Osteoblast (primary cell): ENCODE data around the gene RPL6. TPM values are rescaled to one million over a fixed set of nuclear protein-coding genes. Genes with fewer than 3 reads are reported as not detected.

Experiments used
- DNase-seq: peaks from one replicate; pipeline ENCODE4 v3.0.0; 2011; ENCODE audit warnings: low spot score, mixed read lengths; ENCODE audit not compliant: insufficient read length; ENCODE audit errors: missing footprints
- H2AFZ ChIP-seq: 2 replicates; pipeline ENCODE4 v1.6.0; 2011; ENCODE audit warnings: mild to moderate bottlenecking, low read length
- H3K27ac ChIP-seq: 2 replicates; pipeline ENCODE4 v1.5.1; 2011; ENCODE audit warnings: mild to moderate bottlenecking, low read depth, low read length, moderate library complexity
- H3K27me3 ChIP-seq: 2 replicates; pipeline ENCODE4 v1.6.0; 2012; ENCODE audit warnings: mild to moderate bottlenecking, control low read depth, inconsistent platforms, low read length, moderate library complexity; ENCODE audit not compliant: insufficient read depth
- H3K36me3 ChIP-seq: 2 replicates; pipeline ENCODE4 v1.5.1; 2011; ENCODE audit warnings: mild to moderate bottlenecking, low read length, control low read depth, moderate library complexity; ENCODE audit not compliant: insufficient read depth
- H3K4me1 ChIP-seq: 2 replicates; pipeline ENCODE4 v1.5.1; 2011; ENCODE audit warnings: mild to moderate bottlenecking, low read length, control low read depth, moderate library complexity; ENCODE audit not compliant: insufficient read depth
- H3K4me2 ChIP-seq: 2 replicates; pipeline ENCODE4 v1.6.0; 2011; ENCODE audit warnings: mild to moderate bottlenecking, low read length; ENCODE audit not compliant: insufficient read depth
- H3K4me3 ChIP-seq: fragments of 200-600 bp; sonication (generic); 3 replicates; pipeline ENCODE4 v1.5.1; 2012; ENCODE audit warnings: mild to moderate bottlenecking, low read length, inconsistent platforms; ENCODE audit not compliant: insufficient read depth
- H3K79me2 ChIP-seq: 2 replicates; pipeline ENCODE4 v1.6.0; 2012; ENCODE audit warnings: mild to moderate bottlenecking, low read length, control low read depth, inconsistent platforms; ENCODE audit not compliant: insufficient read depth
- H3K9me3 ChIP-seq: 2 replicates; pipeline ENCODE4 v1.5.1; 2011; ENCODE audit warnings: low read depth, low read length, control low read depth
- H4K20me1 ChIP-seq: 2 replicates; pipeline ENCODE4 v1.6.0; 2012; ENCODE audit warnings: mild to moderate bottlenecking, low read length, control low read depth; ENCODE audit not compliant: insufficient read depth
- total RNA-seq: library from RNA; depleted of rRNA; stranded (reverse); fragments of >200 nt; gene quantifications from 2 replicates; pipeline ENCODE4 v1.2.3, GENCODE V29; 2012
- TF ChIP-seq, protein P1 (sequence below): IDR thresholded peaks from 2 replicates; pipeline ENCODE4 v1.5.1; 2011; ENCODE audit warnings: mild to moderate bottlenecking, low read depth, low read length, moderate library complexity; ENCODE audit errors: extremely low read depth

Gene RPL6
- total RNA-seq, 1 donor = 918 TPM

DNA sequence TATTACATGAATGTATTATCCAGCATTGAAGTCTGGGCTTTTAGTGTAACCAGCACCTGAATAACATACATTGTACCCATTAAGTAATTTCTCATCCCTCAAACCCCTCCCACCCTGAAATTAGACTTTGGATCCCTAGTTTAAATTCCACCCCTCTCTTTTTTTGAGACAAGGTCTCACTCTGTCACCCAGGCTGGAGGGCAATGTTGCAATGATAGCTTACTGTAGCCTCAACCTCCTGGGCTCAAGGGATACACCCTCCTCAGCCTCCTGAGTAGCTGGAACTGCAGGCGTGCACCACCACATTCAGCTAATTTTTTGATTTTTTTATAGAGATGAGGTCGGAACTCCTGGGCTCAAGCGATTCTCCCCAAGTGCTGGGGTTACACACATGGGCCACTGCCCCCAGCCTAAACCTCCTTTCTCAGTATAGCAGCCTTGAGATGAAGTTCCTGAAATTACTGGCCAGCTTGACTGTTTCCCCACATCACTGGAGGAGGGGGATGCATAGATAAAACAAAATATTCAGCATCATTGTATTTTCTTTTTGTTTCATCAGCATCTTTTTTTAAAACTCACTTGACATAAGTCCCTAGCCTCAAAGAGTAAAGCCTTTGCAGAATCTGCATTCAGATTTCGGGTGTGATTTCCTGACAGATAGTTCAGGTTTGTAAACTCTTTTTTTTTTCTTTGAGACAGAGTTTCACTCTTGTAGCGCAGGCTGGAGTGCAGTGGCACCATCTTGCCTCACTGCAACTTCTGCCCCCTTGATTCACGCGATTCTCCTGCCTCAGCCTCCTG lies 16.4 kb upstream of the RPL6 start:
- peaks cover 7% of the 10 kb centered on the region for H3K36me3 ChIP-seq
- peaks cover 12% of the 10 kb centered on the region for H3K4me1 ChIP-seq
- no peak overlapping the region for H3K4me3 ChIP-seq
- TF ChIP-seq, protein P1, sequence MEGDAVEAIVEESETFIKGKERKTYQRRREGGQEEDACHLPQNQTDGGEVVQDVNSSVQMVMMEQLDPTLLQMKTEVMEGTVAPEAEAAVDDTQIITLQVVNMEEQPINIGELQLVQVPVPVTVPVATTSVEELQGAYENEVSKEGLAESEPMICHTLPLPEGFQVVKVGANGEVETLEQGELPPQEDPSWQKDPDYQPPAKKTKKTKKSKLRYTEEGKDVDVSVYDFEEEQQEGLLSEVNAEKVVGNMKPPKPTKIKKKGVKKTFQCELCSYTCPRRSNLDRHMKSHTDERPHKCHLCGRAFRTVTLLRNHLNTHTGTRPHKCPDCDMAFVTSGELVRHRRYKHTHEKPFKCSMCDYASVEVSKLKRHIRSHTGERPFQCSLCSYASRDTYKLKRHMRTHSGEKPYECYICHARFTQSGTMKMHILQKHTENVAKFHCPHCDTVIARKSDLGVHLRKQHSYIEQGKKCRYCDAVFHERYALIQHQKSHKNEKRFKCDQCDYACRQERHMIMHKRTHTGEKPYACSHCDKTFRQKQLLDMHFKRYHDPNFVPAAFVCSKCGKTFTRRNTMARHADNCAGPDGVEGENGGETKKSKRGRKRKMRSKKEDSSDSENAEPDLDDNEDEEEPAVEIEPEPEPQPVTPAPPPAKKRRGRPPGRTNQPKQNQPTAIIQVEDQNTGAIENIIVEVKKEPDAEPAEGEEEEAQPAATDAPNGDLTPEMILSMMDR = no peak
- H2AFZ ChIP-seq = no peak overlapping the region
- no peak overlapping the region for H3K27ac ChIP-seq
- peaks cover 51% of the 10 kb centered on the region for H4K20me1 ChIP-seq
- no peak overlapping the region for H3K4me2 ChIP-seq
- H3K9me3 ChIP-seq = no peaks in the 10 kb centered on the region
- DNase-seq = no peak
- H3K79me2 ChIP-seq = peaks cover 93% of the 10 kb centered on the region
- no peaks in the 10 kb centered on the region for H3K27me3 ChIP-seq

DNA sequence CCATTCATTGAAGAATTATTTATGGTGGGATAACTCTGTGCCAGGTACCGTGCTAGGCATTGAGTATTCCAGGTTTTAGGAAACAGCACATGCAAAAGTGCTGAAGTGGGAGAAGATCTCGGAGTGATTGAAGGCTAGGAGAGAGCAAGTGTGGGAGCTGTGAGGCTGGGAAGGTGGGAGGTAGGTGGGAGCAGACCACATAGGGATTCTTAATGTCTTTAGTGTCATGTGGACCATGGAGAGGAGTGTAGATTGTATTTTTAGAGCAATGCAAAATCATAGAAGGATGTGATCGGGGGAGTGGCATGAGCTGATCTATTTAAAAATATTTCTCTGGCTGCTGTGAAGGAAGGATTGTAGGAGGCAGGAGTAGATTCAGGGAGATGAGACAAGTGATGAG lies 14.7 kb upstream of the RPL6 start:
- Histone ChIP-seq H2AFZ (no peak overlapping the region), H3K4me1 (peaks cover 26% of the 10 kb centered on the region), H4K20me1 (peaks cover 60% of the 10 kb centered on the region), H3K27ac (no peak overlapping the region), H3K27me3 (no peaks in the 10 kb centered on the region), H3K36me3 (peaks cover 11% of the 10 kb centered on the region), H3K9me3 (no peaks in the 10 kb centered on the region), H3K4me2 (no peak overlapping the region), H3K79me2 (peaks cover 95% of the 10 kb centered on the region), H3K4me3 (no peak overlapping the region)
- DNase-seq = no peak
- TF ChIP-seq, protein P1 = no peak

DNA sequence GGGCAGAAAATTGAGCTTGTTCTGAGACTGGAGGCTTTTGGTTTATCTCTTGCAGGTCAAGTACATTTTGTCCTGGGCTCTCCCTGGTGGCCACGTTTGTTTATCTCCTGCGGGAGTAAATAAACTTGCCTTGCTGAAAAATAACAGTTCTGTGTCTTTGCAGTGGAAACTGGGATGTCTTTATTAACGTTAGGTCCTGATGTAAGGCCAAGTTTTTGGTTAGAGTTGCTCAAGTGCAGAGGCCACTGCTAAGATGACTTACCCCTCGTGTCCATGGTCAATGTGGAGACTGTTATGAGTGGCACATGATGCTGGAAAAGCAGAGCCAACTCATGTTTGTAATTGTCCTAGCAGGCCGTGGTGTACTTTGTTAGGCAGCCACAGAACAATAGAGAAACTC lies 13.1 kb upstream of the RPL6 start:
- Histone ChIP-seq H3K4me2 (peak overlapping the region; percentile 18), H3K4me3 (no peak overlapping the region), H2AFZ (no peak overlapping the region), H3K4me1 (peaks cover 26% of the 10 kb centered on the region), H3K79me2 (peaks cover 85% of the 10 kb centered on the region), H3K27me3 (no peaks in the 10 kb centered on the region), H3K9me3 (no peaks in the 10 kb centered on the region), H3K27ac (peak overlapping the region; percentile 12), H4K20me1 (peaks cover 50% of the 10 kb centered on the region), H3K36me3 (peaks cover 6% of the 10 kb centered on the region)
- TF ChIP-seq, protein P1 = no peak
- DNase-seq = peak; percentile 10

DNA sequence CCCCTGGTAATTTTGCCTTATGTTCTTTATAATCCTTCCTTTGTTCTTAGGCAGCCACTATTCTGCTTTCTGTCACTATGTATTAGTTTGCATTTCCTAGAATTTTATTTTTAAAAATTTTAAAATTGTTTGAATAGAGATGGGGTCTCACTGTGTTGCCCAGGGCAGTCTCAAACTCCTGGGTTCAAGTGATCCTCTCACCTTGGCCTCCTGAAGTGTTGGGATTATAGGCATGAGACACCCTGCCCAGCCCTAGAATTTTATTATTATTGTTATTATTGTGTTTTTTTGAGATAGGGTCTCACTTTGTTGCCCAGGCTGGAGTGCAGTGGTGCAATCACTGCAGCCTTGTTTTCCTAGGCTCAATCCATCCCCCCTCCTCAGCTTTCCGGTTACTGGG lies 12.0 kb upstream of the RPL6 start:
- TF ChIP-seq, protein P1 = no peak

More for the DNA sequence above, 12.0 kb upstream of the RPL6 start:
- Histone ChIP-seq H3K27me3 (no peaks in the 10 kb centered on the region), H3K4me3 (no peak overlapping the region), H4K20me1 (peaks cover 50% of the 10 kb centered on the region), H3K9me3 (no peaks in the 10 kb centered on the region), H2AFZ (no peak overlapping the region), H3K79me2 (peaks cover 76% of the 10 kb centered on the region), H3K36me3 (peaks cover 6% of the 10 kb centered on the region), H3K4me2 (no peak overlapping the region), H3K27ac (no peak overlapping the region), H3K4me1 (peaks cover 26% of the 10 kb centered on the region)
- no peak for DNase-seq
